ENCODE measurements around the gene TBC1D9.

TBC1D9 gene

DNA sequence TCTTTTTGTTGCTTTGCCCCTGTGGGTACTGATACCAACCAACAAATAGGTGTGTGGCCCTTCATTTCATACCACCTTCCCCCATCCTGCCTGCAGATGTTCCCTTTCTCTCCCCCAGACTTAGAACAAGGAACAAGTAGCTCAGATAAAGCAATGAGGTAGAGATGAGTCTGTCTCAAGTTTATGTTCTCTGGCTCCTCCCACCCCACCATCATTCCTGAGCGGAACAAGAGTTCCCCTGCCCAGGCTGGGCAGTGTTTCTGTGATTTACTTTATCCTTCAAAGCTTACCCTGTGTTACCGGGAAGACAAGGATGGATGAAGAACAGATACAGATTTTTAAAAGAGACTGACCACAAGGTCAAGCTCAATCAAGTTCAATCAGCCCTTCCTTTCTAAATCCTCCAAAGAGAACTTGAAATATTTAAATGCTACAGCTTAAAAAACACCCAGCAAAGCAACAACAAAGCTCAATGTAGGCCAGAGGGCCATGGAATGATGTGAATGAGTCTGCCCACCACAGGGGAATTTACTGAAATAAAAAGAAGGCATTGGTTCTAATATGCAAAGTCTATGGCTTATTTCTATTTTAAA, 107.4 kb downstream of the TBC1D9 start:
- DNase-seq (ENCODE audit: low spot score), result no peak

- DNase-seq (ENCODE audit: low spot score), result no peak
These were observed 110.4 kb downstream of the TBC1D9 start for GRCh38 chr4:140645614-140646412.

DNA sequence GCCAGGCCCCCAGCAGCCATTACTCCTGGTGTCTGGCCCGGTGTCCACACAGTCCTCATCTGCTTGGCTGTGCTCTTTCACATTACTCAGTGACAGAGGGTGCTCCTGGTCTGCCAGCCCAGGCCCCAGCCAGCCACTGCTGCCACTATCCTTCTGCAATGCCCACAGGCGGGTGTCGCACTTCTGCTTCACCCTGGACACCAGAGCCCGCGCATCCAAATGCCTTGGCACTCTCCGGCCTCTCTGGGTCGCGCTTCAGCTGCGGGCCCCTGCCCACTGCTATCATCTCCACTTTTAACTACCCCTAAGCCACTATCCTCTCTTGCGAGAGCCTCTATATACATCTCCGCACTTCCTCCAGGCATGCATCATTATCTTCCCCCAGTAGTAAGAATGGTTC, 111.0 kb downstream of the TBC1D9 start:
- DNase-seq (ENCODE audit: low spot score), result no peak

DNA sequence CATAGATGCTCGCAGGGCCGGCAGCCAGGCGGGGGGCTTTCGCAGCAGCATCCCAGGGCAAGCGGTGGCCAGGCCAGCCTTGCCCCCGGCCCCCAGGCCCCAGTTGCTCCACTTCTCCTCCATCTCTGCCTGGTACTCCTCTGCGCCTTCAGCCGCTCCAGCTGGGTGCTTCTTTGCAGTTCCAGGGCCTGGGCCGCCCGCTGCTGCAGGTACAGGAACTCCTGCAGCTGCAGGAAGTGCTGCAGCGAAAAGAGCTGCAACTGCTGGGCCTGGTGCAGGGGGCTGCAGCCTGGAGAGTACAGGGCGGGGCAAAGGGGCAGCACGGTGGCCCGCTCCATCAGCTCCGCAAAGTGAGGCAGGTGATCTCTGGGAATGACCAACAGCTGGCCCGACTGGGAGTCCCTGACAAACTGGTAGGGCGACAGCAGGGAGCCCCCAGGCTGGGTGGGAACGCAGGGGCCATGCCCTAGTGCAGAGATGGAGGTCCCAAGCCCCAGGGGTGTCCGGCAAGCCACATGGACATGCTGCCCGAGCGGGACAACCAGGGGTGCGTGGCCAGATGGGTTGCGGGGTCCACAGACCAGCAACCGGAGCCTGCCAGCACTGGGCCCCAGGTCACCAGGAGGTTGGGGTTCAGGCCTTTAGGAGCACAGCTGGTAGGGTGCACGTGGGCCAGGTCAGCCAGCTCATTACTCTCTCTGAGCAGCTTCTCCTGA, 111.6 kb downstream of the TBC1D9 start:
- DNase-seq (ENCODE audit: low spot score), result no peak

DNA sequence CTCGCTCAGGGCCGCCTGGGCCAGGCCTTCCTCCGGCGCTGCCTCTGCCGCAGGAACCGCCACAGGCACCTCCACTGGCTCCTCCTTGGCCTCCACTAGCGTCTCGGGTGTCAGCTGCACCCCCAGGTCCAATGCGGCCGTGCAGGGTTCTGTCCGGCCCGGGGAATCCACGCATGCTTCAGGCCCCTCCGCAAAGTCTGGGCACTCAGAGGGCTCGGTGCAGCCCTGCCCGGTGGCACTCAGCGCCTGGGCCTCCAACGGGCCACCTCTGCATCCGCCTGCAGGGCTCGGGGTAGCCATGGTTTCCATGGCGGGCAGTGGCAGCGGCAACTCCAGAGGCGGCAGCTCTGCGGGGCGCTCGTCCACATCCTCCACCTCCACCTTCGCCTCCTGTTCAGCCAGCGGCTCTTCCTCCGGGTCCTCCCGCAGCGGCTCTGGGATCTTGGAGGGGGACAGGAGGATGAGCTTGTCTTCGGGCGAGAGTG, 112.6 kb downstream of the TBC1D9 start:
- no peak for DNase-seq (ENCODE audit: low spot score)

DNA sequence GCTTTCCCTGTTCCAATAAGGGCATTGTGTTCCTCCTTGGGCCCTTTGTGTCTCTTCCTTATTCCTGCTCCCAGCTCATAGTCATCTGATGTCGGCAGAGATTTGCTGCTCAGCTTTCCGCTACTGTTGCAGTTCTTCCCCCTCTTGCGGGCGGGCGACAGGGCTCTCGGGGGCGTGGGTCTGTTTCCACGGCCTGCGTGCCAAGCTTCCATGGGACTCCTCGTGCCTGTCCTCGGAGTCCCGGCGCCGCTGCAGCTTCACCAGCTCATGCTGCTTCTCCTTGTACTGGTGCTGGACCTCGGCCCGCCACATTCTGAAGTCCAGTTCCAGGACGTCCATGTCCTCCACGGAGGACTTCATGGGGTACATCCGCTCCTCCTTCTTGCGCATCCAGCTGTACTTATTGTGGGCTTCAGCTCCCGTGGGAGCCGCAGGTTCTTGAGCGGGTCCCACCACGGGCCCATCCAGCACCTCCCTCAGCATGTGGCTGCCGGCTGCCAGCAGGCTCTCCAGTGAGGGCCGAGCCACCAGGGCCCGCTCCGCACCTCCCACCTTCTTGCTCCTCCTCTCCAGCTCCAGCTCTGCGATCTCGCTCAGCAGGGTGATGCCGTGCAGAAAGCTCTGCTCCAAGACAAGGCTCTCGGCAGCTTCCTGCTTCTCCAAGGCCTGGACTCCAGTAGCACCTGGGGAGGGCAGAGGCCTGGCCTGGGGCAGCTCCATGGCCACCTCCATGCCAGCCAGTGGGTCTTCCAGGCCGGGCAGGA, 113.3 kb downstream of the TBC1D9 start:
- no peak for DNase-seq (ENCODE audit: low spot score)

- DNase-seq (ENCODE audit: low spot score), result no peak
These were observed 114.3 kb downstream of the TBC1D9 start for GRCh38 chr4:140641789-140642439.

DNA sequence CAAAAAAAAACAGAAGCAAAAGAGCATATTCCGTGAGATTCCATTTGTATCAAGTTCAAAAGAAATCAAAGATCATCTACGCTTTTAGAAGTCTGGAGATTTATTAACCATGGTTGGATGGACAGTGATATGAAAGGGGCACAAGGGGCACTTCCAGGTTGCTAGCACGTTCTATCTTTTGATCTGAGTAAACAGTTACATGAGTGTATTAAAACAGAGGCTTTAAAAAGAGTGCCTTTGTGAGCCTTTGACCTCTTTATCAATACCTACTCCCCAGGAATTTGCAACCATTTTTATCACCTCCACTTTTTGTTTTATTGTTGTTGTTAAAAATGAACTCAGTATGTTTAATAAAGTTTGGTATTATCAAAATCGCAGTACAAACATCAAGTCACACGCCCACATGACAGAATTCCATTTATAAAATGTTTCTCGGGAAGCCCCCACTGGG, 115.1 kb downstream of the TBC1D9 start:
- no peak for DNase-seq (ENCODE audit: low spot score)

- DNase-seq (ENCODE audit: low spot score), result no peak
These were observed 115.9 kb downstream of the TBC1D9 start for GRCh38 chr4:140640150-140640748.

- DNase-seq (ENCODE audit: low spot score), result no peak
These were observed 117.1 kb downstream of the TBC1D9 start for GRCh38 chr4:140639066-140639465.

DNA sequence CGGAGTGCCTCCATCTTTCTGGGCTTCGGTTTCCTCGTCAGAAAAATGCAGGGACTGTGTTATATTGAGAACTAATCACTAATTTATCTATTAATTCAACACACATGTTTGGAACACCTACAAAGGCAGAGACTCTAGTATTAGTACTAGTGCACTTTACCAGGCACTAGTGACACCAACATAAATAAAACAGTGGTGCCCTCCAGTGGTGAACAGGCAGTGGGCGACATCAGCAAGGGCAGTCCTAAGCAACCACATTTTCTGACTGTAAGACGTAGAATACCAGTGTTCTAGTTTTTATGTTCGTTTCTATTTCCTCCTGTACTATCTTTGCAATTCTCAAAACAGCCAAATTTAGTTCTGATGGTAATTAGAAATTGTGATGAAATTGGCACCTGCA, 118.3 kb downstream of the TBC1D9 start:
- DNase-seq (ENCODE audit: low spot score), result peak; percentile 30

GRCh38 chr4:140635606-140636005, 120.6 kb downstream of the TBC1D9 start:
- DNase-seq (ENCODE audit: low spot score), result peak; percentile 85

- no peak for DNase-seq (ENCODE audit: low spot score)
These were observed 122.2 kb downstream of the TBC1D9 start for GRCh38 chr4:140633951-140634350.

DNA sequence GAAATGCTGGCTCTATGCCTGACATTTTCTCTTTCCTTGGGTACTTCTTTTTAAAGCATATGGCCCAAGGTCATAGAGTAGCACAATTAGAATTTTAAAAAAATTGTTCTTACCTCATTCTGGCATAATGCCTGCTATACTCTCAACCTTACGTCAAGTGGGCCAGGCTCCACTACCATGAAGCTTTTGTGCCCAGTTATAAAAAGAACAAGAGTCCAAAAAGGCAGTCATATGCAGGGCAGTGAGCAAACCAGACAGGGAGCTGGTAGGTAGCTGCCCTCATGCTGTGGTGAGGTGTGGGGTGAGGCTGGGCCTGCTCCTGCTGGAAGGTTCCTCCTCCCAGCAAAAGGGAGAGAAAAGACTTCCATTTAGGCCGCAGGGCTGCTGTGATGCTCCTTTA, 123.1 kb downstream of the TBC1D9 start:
- DNase-seq (ENCODE audit: low spot score), result no peak

DNA sequence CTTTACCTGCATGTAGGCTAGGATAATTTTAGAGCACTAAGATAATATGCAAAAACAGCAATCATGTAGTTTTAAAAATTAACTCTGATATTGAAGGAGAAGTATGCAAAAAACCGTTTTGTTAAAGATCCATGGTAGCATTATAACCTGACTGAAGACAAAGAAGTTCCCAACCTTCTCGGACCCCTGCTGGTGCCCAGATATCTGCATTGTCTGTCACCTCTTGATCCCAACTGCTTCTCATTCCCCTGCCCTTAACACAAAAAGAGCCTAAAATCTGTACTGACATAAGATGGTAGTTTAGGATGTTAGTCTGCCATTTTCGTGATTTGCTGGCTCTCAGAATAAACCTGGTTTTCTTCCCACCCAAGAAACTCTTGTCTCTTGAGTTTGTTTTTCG, 125.9 kb downstream of the TBC1D9 start:
- DNase-seq (ENCODE audit: low spot score), result no peak

GRCh38 chr4:140628016-140628415, 128.2 kb downstream of the TBC1D9 start:
- no peak for DNase-seq (ENCODE audit: low spot score)

- DNase-seq (ENCODE audit: low spot score), result no peak
These were observed 129.4 kb downstream of the TBC1D9 start for GRCh38 chr4:140626661-140627376.

- DNase-seq (ENCODE audit: low spot score), result no peak
These were observed 133.7 kb downstream of the TBC1D9 start for GRCh38 chr4:140622333-140622958.

GRCh38 chr4:140621161-140621560, 135.0 kb downstream of the TBC1D9 start:
- DNase-seq (ENCODE audit: low spot score), result no peak

All from GM03348 (cell line).